CD8-positive, alpha-beta memory T cell (primary cell): ENCODE measurements around the gene DHRS7B. TPM values are rescaled to one million over a fixed set of nuclear protein-coding genes. Genes with fewer than 3 reads are reported as not detected.

Experiments used
- CTCF ChIA-PET: fragments of 350-600 bp; sonication (Branson Sonifier 250); formaldehyde crosslinking; loops from one replicate; lab custom pipeline; 2021; ENCODE audit warnings: antibody characterized with exemption; lab: Charles Lee
- POLR2A ChIA-PET: fragments of 350-600 bp; sonication (Branson Sonifier 250); formaldehyde crosslinking; loops from one replicate; lab custom pipeline; 2021; ENCODE audit warnings: antibody characterized with exemption; lab: Charles Lee
- DNase-seq, 5 donors: peaks; one replicate each; pipeline versions ENCODE4 v3.0.0 to v3.0.0-alpha.2; 2020 to 2022; ENCODE audit warnings: mixed read lengths in 1 of 5
- H3K27ac ChIP-seq: one replicate; pipeline ENCODE4 v1.7.0; 2013; ENCODE audit warnings: low read depth, mild to moderate bottlenecking, low read length, moderate library complexity
- H3K27me3 ChIP-seq: 2 replicates; pipeline ENCODE4 v1.7.0; 2013; ENCODE audit warnings: low read length, mild to moderate bottlenecking; ENCODE audit not compliant: insufficient read depth, poor library complexity, severe bottlenecking
- H3K36me3 ChIP-seq: 2 replicates; pipeline ENCODE4 v1.7.0; 2013; ENCODE audit warnings: mild to moderate bottlenecking, low read length, moderate library complexity; ENCODE audit not compliant: insufficient read depth
- H3K4me1 ChIP-seq: 2 replicates; pipeline ENCODE4 v1.7.0; 2013; ENCODE audit warnings: mild to moderate bottlenecking, low read length, moderate library complexity; ENCODE audit not compliant: insufficient read depth
- H3K4me3 ChIP-seq: 2 replicates; pipeline ENCODE4 v1.7.0; 2013; ENCODE audit warnings: mild to moderate bottlenecking, low read length
- H3K9me3 ChIP-seq: 2 replicates; pipeline ENCODE4 v1.7.0; 2013; ENCODE audit warnings: mild to moderate bottlenecking, low read length
- H3K27ac Mint-ChIP-seq, 8 donors: one replicate each; pipeline ENCODE4 v1.8.0; 2020 to 2021; ENCODE audit warnings: mixed read lengths in 8 of 8, mild to moderate bottlenecking in 6 of 8, inconsistent platforms in 3 of 8, moderate library complexity in 3 of 8
- H3K27me3 Mint-ChIP-seq, 2 donors: one replicate each; pipeline ENCODE4 v1.8.0; 2020 to 2021; ENCODE audit warnings: mixed read lengths in 2 of 2, mild to moderate bottlenecking in 1 of 2, moderate library complexity in 1 of 2
- H3K36me3 Mint-ChIP-seq, 3 donors: one replicate each; pipeline ENCODE4 v1.8.0; 2020 to 2021; ENCODE audit warnings: mixed read lengths in 3 of 3, inconsistent platforms in 1 of 3, mild to moderate bottlenecking in 1 of 3
- H3K4me1 Mint-ChIP-seq, 3 donors: one replicate each; pipeline ENCODE4 v1.8.0; 2020 to 2021; ENCODE audit warnings: mixed read lengths in 3 of 3, inconsistent platforms in 1 of 3, mild to moderate bottlenecking in 1 of 3
- H3K4me3 Mint-ChIP-seq, 7 donors: one replicate each; pipeline ENCODE4 v1.8.0; 2020 to 2021; ENCODE audit warnings: mixed read lengths in 7 of 7, mild to moderate bottlenecking in 6 of 7, moderate library complexity in 4 of 7, inconsistent platforms in 2 of 7
- H3K9me3 Mint-ChIP-seq, 5 donors: one replicate each; pipeline ENCODE4 v1.8.0; 2020 to 2022; ENCODE audit warnings: mixed read lengths in 5 of 5, mild to moderate bottlenecking in 3 of 5, moderate library complexity in 2 of 5, inconsistent platforms in 1 of 5
- polyA plus RNA-seq: library from polyadenylated mRNA; unstranded; fragments of 300-500 nt; fragmentation: Illumina TruSeq; gene quantifications from one replicate; pipeline ENCODE4 v1.2.3, GENCODE V29; 2021
- total RNA-seq, 2 experiments: library from RNA; stranded (reverse); gene quantifications; one replicate each; pipeline ENCODE4 v1.2.3, GENCODE V29; 2021

Gene DHRS7B
- total and polyA plus RNA-seq, 3 experiments from 2014 or later = 9.0 to 27.5 (median 25.7) TPM

DNA sequence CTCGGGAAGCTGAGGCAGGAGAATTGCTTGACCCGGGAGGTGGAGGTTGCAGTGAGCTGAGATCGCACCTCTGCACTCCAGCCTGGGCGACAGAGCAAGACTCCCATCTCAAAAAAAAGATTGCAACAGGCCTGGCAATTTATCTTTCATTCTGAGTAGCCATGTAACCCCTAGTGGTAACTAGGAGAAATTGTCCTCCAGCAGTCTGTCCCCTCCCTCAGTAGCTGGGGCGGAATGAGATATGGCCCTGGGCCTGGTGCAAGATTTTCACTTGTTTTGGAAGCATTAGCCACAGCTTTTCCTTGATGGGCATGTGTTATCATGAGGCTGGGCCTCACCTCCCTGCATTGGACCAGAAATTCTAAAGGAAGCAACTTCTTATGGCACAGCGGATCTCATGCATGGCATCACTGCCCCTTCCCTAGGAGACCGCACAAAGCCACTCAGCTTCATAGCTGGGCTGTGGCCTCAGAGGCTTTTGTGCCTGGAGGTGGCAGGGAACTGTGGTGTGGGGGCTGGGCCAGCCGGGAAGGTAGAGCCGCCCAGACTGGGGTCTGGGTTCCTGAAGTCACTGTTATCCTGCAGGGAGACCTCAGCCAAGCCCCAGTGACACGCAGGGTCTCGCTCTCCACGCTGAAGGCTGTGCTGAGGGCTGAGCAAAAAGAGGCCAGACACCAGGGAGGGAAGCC lies 113.1 kb downstream of the DHRS7B start:
- Mint-ChIP-seq H3K36me3 (peaks cover 0 to 6% (median 0%) of the 10 kb centered on the region in 3 donors), H3K27ac (no peak overlapping the region), H3K4me1 (peaks cover 0 to 2% (median 1%) of the 10 kb centered on the region in 3 donors), H3K27me3 (peaks cover 0 to 2% of the 10 kb centered on the region in 2 donors), H3K9me3 (no peaks in the 10 kb centered on the region), H3K4me3 (no peak overlapping the region)
- Histone ChIP-seq H3K4me3 (no peak overlapping the region), H3K9me3 (no peaks in the 10 kb centered on the region), H3K4me1 (no peaks in the 10 kb centered on the region), H3K27ac (no peak overlapping the region), H3K36me3 (no peaks in the 10 kb centered on the region), H3K27me3 (no peaks in the 10 kb centered on the region)
- CTCF ChIA-PET = interaction anchor here (1.3 to 2.6 kb wide), 2 partner anchors 10 to 36 kb away, joined by 4 to 10 read pairs; no protein-coding TSS in a partner anchor
- no peak for DNase-seq
- POLR2A ChIA-PET = no interaction called here

DNA sequence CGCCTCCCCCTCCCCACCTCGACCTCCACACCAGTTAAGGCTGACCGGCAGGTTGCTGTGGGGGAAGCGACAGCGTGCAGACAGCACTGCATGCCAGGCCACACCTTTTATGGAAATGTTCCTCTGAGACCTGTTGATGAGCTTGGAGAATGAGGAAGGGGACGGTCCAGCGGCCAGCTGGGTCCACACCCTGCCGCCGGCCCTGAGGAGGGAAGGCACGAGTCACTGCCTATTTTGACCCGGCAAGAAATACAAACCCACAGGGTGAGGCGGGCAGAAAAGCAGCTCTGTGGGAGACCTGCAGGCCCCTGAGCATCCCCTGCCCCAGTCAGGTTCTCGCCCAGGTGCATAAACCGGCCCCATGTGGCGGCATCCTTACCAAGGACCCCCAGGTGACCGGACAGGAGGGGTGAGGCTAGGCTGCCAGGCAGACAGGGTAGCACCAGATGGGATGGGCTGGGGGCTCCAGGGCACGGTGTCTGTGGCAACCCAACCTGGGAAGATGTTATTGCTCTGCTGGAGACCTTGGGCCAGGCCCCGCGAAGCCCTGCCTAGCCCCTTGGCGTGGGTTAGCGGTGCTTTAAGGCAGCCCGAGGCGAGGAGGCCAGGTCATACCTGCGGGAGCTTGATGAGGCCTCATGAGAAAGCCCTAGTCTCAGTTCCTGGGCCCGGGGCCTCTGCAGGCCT lies 113.7 kb downstream of the DHRS7B start:
- H3K27ac ChIP-seq = no peak overlapping the region
- Mint-ChIP-seq H3K27ac (no peak overlapping the region), H3K27me3 (peaks cover 0 to 2% of the 10 kb centered on the region in 2 donors), H3K4me3 (no peak overlapping the region), H3K36me3 (peaks cover 0 to 6% (median 0%) of the 10 kb centered on the region in 3 donors), H3K4me1 (peaks cover 0 to 4% (median 3%) of the 10 kb centered on the region in 3 donors), H3K9me3 (no peaks in the 10 kb centered on the region)
- no peaks in the 10 kb centered on the region for H3K36me3 ChIP-seq
- no peak for DNase-seq
- ChIA-PET POLR2A (no interaction called here), CTCF (interaction anchor here (0.6 to 2.6 kb wide), 3 partner anchors 9 to 35 kb away, joined by 3 to 10 read pairs (median 4); no protein-coding TSS in a partner anchor)
- no peaks in the 10 kb centered on the region for H3K9me3 ChIP-seq
- H3K27me3 ChIP-seq = no peaks in the 10 kb centered on the region
- peaks cover under 1% of the 10 kb centered on the region for H3K4me1 ChIP-seq
- no peak overlapping the region for H3K4me3 ChIP-seq

Other genes starting within 250 kb of the DHRS7B start
- 100 to 1,000 TPM; 146 to 154 TPM for gene USP22, start 84.0 kb upstream of the DHRS7B start, total RNA-seq
- gene USP22, start 84.0 kb upstream of the DHRS7B start, polyA plus RNA-seq = 34.5 TPM
- gene TMEM11, start 87.2 kb downstream of the DHRS7B start, total RNA-seq = 10 to 100 TPM; 26.1 to 29.8 TPM
- gene TMEM11, start 87.2 kb downstream of the DHRS7B start, polyA plus RNA-seq = 37.4 TPM
- gene NATD1, start 126.4 kb downstream of the DHRS7B start, total RNA-seq = 1 to 10 TPM; 2.7 to 2.8 TPM
- 3.0 TPM for gene NATD1, start 126.4 kb downstream of the DHRS7B start, polyA plus RNA-seq
- gene MAP2K3, start 157.7 kb downstream of the DHRS7B start, total RNA-seq = 100 to 1,000 TPM; 139 to 150 TPM
- gene MAP2K3, start 157.7 kb downstream of the DHRS7B start, polyA plus RNA-seq = 99.8 TPM
- not detected for gene KCNJ12, start 249.4 kb downstream of the DHRS7B start, total RNA-seq
- gene KCNJ12, start 249.4 kb downstream of the DHRS7B start, polyA plus RNA-seq = not detected